Measurements from ENCODE around the gene TGM1. TPM values are rescaled to one million over a fixed set of nuclear protein-coding genes. Genes with fewer than 3 reads are reported as not detected.

Gene TGM1
- total RNA-seq, 1 experiment from 2014 or later, result 26.2 TPM

DNA sequence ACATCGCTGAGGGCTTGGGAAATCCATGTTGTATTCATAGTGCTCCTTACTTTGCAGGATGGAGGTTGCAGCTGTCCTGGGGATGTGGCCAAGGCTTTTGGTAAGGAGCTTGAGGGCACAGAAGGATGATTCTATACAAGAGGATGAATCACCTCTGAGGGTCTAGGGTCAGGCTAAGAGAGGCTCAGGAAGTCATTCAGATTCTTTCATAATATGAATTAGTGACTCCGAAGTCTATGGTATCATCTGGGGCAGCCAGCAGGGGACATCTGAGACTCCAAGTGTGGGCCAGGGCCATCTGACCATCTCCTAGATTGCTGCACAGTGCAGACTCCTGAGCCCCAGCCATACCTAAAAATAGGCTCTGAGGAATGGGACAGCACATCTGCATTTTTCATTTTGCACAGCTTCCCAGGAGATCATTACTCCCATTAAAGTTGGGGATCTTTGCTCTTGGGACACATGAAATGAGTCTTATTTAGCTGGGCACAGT, 25.5 kb downstream of the TGM1 start:
- Mint-ChIP-seq H3K27me3 (ENCODE audit: insufficient read depth, unreplicated experiment) (no peaks in the 10 kb centered on the region), H3K36me3 (ENCODE audit: insufficient read depth, unreplicated experiment) (peaks cover 62% of the 10 kb centered on the region), H3K9me3 (ENCODE audit: unreplicated experiment) (no peaks in the 10 kb centered on the region), H3K27ac (ENCODE audit: low read depth, unreplicated experiment) (no peak overlapping the region), H3K4me1 (ENCODE audit: insufficient read depth, unreplicated experiment) (peaks cover 42% of the 10 kb centered on the region), H3K4me3 (ENCODE audit: unreplicated experiment) (no peak overlapping the region)
- TF ChIP-seq, protein P1, sequence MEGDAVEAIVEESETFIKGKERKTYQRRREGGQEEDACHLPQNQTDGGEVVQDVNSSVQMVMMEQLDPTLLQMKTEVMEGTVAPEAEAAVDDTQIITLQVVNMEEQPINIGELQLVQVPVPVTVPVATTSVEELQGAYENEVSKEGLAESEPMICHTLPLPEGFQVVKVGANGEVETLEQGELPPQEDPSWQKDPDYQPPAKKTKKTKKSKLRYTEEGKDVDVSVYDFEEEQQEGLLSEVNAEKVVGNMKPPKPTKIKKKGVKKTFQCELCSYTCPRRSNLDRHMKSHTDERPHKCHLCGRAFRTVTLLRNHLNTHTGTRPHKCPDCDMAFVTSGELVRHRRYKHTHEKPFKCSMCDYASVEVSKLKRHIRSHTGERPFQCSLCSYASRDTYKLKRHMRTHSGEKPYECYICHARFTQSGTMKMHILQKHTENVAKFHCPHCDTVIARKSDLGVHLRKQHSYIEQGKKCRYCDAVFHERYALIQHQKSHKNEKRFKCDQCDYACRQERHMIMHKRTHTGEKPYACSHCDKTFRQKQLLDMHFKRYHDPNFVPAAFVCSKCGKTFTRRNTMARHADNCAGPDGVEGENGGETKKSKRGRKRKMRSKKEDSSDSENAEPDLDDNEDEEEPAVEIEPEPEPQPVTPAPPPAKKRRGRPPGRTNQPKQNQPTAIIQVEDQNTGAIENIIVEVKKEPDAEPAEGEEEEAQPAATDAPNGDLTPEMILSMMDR (IDR thresholded peaks at IDR 0.05; ENCODE audit: unreplicated experiment), result no peak
- intact Hi-C loops (cut with micrococcal nuclease), result no loop called here
- BruUV-seq (replicated peaks), result no TSS peak
- no peak for DNase-seq (ENCODE audit: unreplicated experiment)
- ChIA-PET POLR2A (interaction anchor here (0.7 to 3.1 kb wide), 15 partner anchors 10 to 145 kb away, joined by 3 to 11 read pairs (median 4); partner anchors contain the start of genes CHMP4A, CIDEB, DHRS1 and NOP9), CTCF (interaction anchor here (0.6 to 17.7 kb wide), 9 partner anchors 9 to 198 kb away, joined by 3 to 457 read pairs (median 5); partner anchors contain the start of genes CIDEB, DHRS1, LTB4R2 and NOP9)

DNA sequence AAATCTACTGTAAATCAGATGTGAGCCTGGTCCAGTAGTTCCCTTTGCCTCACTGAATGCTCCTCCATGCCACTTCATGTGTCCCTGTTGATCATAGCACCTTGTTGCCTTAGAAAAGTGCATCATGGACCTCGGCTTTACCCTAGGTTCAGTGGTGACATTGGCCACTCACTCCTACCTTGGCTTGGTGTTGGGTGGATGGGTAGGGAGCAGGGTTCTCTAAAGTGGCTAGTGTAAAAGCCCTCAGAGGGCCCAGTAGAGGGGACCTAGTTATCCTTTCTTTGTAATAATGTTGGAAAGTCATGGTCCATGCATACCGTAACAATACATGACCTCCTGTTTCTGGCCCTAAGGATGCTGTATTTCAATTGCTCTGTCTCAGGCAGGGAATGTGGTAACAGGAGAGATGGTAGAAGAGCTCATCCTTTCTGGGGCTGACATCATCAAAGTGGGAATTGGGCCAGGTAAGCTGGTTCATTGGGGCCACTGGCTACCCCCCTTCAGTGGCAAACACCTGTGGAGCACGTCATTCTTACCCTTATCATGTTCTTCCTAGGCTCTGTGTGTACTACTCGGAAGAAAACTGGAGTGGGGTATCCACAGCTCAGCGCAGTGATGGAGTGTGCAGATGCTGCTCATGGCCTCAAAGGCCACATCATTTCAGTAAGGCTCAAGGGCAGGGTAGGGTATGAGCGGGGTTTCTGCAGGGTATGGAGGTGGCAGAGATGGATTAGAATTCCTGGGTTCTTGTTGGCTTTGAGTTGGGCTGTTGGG, 26.1 kb downstream of the TGM1 start:
- BruUV-seq (replicated peaks), result no TSS peak
- POLR2A ChIA-PET, result interaction anchor here (1.0 to 3.1 kb wide), 10 partner anchors 9 to 63 kb away, joined by 3 to 11 read pairs (median 4); partner anchors contain the start of genes DHRS1, NOP9, RABGGTA and TGM1
- peaks cover 56% of the 10 kb centered on the region for H3K36me3 Mint-ChIP-seq (ENCODE audit: insufficient read depth, unreplicated experiment)

DNA sequence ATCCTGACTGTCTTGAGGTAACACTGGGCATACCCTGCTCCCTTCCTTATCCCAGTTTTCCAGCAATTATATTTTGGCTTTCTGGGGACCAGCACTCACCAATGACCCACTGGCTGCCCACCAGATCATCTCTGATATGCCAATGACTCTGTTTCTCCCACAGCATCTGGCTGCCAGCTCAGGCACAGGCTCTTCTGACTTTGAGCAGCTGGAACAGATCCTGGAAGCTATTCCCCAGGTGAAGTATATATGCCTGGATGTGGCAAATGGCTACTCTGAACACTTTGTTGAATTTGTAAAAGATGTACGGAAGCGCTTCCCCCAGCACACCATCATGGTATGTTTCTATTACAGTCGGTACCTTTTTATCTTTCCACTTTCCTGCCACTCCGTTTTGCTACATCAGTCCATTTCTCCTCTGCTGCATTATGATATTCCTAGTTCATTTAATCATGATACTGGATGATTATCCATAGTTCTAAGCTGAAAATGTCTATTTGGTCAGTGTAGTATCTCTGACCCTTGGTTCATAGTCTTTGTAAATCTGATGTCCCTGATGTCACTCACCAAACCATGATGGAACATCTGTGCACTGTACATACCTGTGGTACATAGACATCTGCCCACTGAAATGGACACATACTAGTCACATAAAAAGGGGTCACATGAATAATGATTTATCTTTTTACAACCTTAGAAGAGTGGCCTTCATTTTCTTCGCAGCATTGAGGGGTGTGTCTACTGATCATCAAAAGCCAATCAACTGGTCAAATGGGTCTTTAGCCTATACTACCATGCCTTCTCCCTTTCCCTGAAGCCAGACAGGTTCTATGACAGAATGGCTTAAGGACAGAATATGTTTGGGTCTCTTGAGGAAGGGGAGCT, 26.9 kb downstream of the TGM1 start:
- Mint-ChIP-seq H3K4me1 (ENCODE audit: insufficient read depth, unreplicated experiment) (peaks cover 42% of the 10 kb centered on the region), H3K9me3 (ENCODE audit: unreplicated experiment) (no peaks in the 10 kb centered on the region), H3K36me3 (ENCODE audit: insufficient read depth, unreplicated experiment) (peaks cover 58% of the 10 kb centered on the region), H3K27me3 (ENCODE audit: insufficient read depth, unreplicated experiment) (no peaks in the 10 kb centered on the region), H3K27ac (ENCODE audit: low read depth, unreplicated experiment) (no peak overlapping the region), H3K4me3 (ENCODE audit: unreplicated experiment) (no peak overlapping the region)
- ChIA-PET CTCF (interaction anchor here (1.1 to 17.7 kb wide), 6 partner anchors 22 to 200 kb away, joined by 4 to 457 read pairs (median 35); partner anchors contain the start of genes CIDEB, DHRS1, LTB4R2 and NOP9), POLR2A (interaction anchor here (0.9 to 2.1 kb wide), 10 partner anchors 7 to 63 kb away, joined by 3 to 9 read pairs (median 4); partner anchors contain the start of genes CHMP4A, TINF2 and TM9SF1)
- intact Hi-C loops (cut with micrococcal nuclease), result no loop called here
- BruUV-seq (replicated peaks), result no TSS peak
- no peak for DNase-seq (ENCODE audit: unreplicated experiment)
- TF ChIP-seq, protein P1 (IDR thresholded peaks at IDR 0.05; ENCODE audit: unreplicated experiment), result no peak

More for the DNA sequence above, 26.1 kb downstream of the TGM1 start:
- no peaks in the 10 kb centered on the region for H3K27me3 Mint-ChIP-seq (ENCODE audit: insufficient read depth, unreplicated experiment)
- intact Hi-C loops (cut with micrococcal nuclease), result no loop called here
- H3K27ac Mint-ChIP-seq (ENCODE audit: low read depth, unreplicated experiment), result no peak overlapping the region
- CTCF ChIA-PET, result interaction anchor here (0.7 to 17.7 kb wide), 6 partner anchors 21 to 199 kb away, joined by 3 to 457 read pairs (median 34); partner anchors contain the start of genes CIDEB, DHRS1, LTB4R2 and NOP9
- H3K4me3 Mint-ChIP-seq (ENCODE audit: unreplicated experiment), result no peak overlapping the region
- H3K9me3 Mint-ChIP-seq (ENCODE audit: unreplicated experiment), result no peaks in the 10 kb centered on the region
- DNase-seq (ENCODE audit: unreplicated experiment), result no peak
- peaks cover 42% of the 10 kb centered on the region for H3K4me1 Mint-ChIP-seq (ENCODE audit: insufficient read depth, unreplicated experiment)
- TF ChIP-seq, protein P1 (IDR thresholded peaks at IDR 0.05; ENCODE audit: unreplicated experiment), result no peak

Measured in MCF 10A (cell line).